HEK293 (cell line): ENCODE results near the gene ETNK2.
A peak's percentile ranks its signal among the peaks of the same experiment; 100 is the strongest.

Experiments
- CTCF ChIA-PET: fragments of 350-600 bp; formaldehyde crosslinking; extraction: SDS; loops from one replicate; lab custom pipeline; 2021; ENCODE audit warnings: antibody characterized with exemption; lab: Yijun Ruan, JAX
- POLR2A ChIA-PET: fragments of 300-600 bp; formaldehyde crosslinking; extraction: SDS; loops from one replicate; lab custom pipeline; 2020; ENCODE audit warnings: antibody characterized with exemption, inconsistent platforms; lab: Yijun Ruan, JAX
- H3K27ac ChIP-seq: fragments of 200-500 bp; sonication (Bioruptor generic); 2 replicates; pipeline ENCODE4 v1.5.1; 2014; ENCODE audit warnings: low read depth, low read length, control low read depth, inconsistent platforms; ENCODE audit errors: extremely low read depth
- H3K36me3 ChIP-seq, 2 experiments: fragments of 200-500 bp in 1 of 2; sonication (Bioruptor generic) in 1 of 2; 1 replicate in 1 of 2; 2 replicates in 1 of 2; pipeline ENCODE4 v1.5.1; 2014 to 2017; ENCODE audit warnings: inconsistent platforms in 2 of 2, low read length in 2 of 2; ENCODE audit not compliant: control insufficient read depth in 2 of 2, insufficient read depth in 1 of 2
- H3K4me1 ChIP-seq: fragments of 200-500 bp; sonication (Bioruptor generic); 2 replicates; pipeline ENCODE4 v1.5.1; 2014; ENCODE audit warnings: mild to moderate bottlenecking, low read length, inconsistent platforms; ENCODE audit not compliant: control insufficient read depth, insufficient read depth
- H3K4me3 ChIP-seq: 2 replicates; pipeline ENCODE4 v1.5.1; 2011; ENCODE audit warnings: low read depth, mild to moderate bottlenecking, control low read depth, low read length, moderate library complexity
- H3K9me3 ChIP-seq: fragments of 200-500 bp; sonication (Bioruptor generic); 2 replicates; pipeline ENCODE4 v1.5.1; 2014; ENCODE audit warnings: low read depth, low read length, inconsistent platforms; ENCODE audit not compliant: control insufficient read depth, insufficient read depth
- MZF1 ChIP-seq: fragments of 450-650 bp; formaldehyde crosslinking; IDR thresholded peaks from 2 replicates; pipeline ENCODE4 v1.5.1; 2017; ENCODE audit warnings: missing biosample characterization, missing genetic modification characterization, borderline replicate concordance
- ZBTB48 ChIP-seq: fragments of 450-650 bp; formaldehyde crosslinking; IDR thresholded peaks from 2 replicates; pipeline ENCODE4 v1.5.1; 2016; ENCODE audit warnings: missing biosample characterization, missing genetic modification characterization
- ZIC2 ChIP-seq: fragments of 450-650 bp; formaldehyde crosslinking; IDR thresholded peaks from 2 replicates; pipeline ENCODE4 v1.5.1; 2016; ENCODE audit warnings: missing biosample characterization, missing genetic modification characterization
- ZNF324 ChIP-seq: fragments of 450-650 bp; formaldehyde crosslinking; IDR thresholded peaks from 2 replicates; pipeline ENCODE4 v1.5.1; 2016; ENCODE audit warnings: missing biosample characterization, missing genetic modification characterization
- ZNF621 ChIP-seq: fragments of 450-650 bp; formaldehyde crosslinking; IDR thresholded peaks from 2 replicates; pipeline ENCODE4 v1.5.1; 2017; ENCODE audit warnings: missing biosample characterization, missing genetic modification characterization
- TF ChIP-seq, protein P1 (sequence below): fragments of 450-650 bp; formaldehyde crosslinking; IDR thresholded peaks from 2 replicates; pipeline ENCODE4 v1.5.1; 2017; ENCODE audit warnings: missing biosample characterization, mild to moderate bottlenecking, missing genetic modification characterization, moderate library complexity
- TF ChIP-seq, protein P2 (sequence below): fragments of 450-650 bp; formaldehyde crosslinking; IDR thresholded peaks from 2 replicates; pipeline ENCODE4 v1.5.1; 2016; ENCODE audit warnings: missing biosample characterization, missing genetic modification characterization, borderline replicate concordance

The ETNK2 gene

DNA sequence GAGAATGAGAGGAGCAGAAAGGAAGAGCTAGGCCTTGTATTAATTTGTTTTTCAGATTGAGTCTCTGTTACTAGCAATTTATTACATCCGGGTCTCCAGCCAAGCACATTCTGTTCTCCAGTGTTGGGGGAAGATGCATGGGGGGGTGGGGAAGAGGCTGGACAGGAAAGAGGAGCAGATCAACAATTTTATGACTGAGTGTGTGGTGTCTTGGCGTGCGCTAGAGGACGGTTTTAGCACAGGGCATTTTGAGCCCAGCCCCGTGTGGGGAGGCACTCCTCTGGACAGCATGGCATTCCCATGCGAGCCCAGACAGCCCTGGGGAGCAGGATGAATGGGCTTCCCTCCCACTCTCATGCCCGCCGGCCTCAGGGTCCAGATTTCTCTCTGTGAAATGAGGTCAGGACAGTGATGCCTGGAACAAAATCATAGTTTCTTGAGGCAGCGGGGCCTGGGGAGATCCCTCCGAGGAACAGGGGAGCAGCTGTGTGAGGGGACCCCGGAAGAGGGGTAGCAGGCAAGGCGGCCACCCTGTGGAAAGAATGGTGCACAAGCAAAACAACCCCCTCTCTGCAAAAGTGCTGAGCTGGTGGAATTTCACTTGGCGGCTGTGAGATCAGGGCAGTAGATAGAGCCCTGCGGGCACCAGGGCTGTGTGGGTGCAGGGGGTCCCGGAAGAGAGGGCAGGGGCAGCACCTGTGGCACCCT is 62.6 kb downstream of the ETNK2 start:
- TF ChIP-seq, protein P1, sequence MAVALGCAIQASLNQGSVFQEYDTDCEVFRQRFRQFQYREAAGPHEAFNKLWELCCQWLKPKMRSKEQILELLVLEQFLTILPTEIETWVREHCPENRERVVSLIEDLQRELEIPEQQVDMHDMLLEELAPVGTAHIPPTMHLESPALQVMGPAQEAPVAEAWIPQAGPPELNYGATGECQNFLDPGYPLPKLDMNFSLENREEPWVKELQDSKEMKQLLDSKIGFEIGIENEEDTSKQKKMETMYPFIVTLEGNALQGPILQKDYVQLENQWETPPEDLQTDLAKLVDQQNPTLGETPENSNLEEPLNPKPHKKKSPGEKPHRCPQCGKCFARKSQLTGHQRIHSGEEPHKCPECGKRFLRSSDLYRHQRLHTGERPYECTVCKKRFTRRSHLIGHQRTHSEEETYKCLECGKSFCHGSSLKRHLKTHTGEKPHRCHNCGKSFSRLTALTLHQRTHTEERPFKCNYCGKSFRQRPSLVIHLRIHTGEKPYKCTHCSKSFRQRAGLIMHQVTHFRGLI (tag by site-specific recombination) = no peak
- peak; percentile 91; the same call in 1 of the 2 replicates for TF ChIP-seq MZF1 (tag by site-specific recombination)
- H3K36me3 ChIP-seq = no peaks in the 10 kb centered on the region
- CTCF ChIA-PET = interaction anchor here (0.6 kb wide), 1 partner anchor 219 kb away, joined by 3 read pairs; no protein-coding TSS in a partner anchor
- POLR2A ChIA-PET = no interaction called here
- H3K27ac ChIP-seq = no peak overlapping the region
- no peaks in the 10 kb centered on the region for H3K9me3 ChIP-seq
- H3K4me3 ChIP-seq = no peak overlapping the region
- peaks cover 9% of the 10 kb centered on the region; the same call in 1 of the 2 replicates for H3K4me1 ChIP-seq

DNA sequence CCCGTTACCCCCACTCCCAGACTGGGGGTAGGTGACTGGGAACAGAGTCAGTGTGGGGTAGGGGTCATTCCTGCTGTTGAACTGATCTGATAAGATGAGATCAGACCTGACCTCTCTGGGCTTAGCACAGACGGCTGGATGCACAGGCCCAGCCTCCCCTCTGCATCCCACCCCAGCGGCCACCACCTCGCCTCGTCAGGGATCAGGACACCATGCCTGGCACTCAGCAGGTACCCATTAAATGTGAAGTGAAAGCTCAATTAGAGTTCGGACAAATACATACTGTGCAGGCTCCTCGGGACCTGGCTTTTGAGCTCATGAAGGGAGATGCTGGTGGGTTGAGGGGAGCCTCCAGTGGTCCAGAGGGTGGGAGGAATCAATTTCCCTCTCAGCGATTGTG is 63.2 kb downstream of the ETNK2 start:
- Histone ChIP-seq H3K27ac (no peak overlapping the region), H3K4me1 (peaks cover 12% of the 10 kb centered on the region; the same call in 1 of the 2 replicates), H3K9me3 (no peaks in the 10 kb centered on the region), H3K36me3 (no peaks in the 10 kb centered on the region), H3K4me3 (no peak overlapping the region)
- ChIA-PET POLR2A (no interaction called here), CTCF (interaction anchor here (0.6 kb wide), 1 partner anchor 219 kb away, joined by 3 read pairs; no protein-coding TSS in a partner anchor)
- TF ChIP-seq ZIC2 (peak; percentile 88), ZNF324 (tag by site-specific recombination) (no peak)

DNA sequence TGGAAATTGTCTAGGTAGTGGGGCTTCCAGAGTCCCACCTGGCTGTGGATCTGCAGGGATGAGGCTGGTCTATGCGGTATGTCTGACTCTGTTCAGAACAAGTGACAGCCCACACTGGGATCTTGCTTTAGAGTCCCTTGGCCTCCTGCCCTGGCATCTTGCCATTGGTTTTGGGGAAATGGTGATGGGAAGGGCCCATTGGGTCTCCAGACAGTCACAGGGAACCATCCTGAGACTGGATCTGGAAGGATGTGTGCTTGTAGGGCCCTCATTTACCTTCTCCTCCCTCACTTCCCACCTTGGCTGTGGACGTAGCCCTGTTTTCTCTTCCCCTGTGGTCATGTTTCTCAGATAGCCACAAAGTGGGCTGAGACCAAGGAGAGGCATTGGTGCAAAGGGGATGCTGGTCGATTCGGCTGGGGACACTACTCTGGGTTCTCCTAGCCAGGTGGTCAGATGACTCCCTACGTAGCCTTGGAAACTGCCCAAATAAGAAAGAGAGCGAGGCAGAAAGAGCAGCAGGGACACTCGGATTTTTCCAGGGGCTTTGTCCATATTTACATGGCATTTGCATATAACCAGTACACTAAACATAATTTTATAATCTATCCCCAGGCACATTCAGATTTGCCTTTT is 63.8 kb downstream of the ETNK2 start:
- TF ChIP-seq ZNF621 (tag by site-specific recombination) = no peak
- 0 out of 2 replicates have a peak, but pooled peaks have one; percentile 18 for TF ChIP-seq ZBTB48 (tag by site-specific recombination)
- TF ChIP-seq, protein P2, sequence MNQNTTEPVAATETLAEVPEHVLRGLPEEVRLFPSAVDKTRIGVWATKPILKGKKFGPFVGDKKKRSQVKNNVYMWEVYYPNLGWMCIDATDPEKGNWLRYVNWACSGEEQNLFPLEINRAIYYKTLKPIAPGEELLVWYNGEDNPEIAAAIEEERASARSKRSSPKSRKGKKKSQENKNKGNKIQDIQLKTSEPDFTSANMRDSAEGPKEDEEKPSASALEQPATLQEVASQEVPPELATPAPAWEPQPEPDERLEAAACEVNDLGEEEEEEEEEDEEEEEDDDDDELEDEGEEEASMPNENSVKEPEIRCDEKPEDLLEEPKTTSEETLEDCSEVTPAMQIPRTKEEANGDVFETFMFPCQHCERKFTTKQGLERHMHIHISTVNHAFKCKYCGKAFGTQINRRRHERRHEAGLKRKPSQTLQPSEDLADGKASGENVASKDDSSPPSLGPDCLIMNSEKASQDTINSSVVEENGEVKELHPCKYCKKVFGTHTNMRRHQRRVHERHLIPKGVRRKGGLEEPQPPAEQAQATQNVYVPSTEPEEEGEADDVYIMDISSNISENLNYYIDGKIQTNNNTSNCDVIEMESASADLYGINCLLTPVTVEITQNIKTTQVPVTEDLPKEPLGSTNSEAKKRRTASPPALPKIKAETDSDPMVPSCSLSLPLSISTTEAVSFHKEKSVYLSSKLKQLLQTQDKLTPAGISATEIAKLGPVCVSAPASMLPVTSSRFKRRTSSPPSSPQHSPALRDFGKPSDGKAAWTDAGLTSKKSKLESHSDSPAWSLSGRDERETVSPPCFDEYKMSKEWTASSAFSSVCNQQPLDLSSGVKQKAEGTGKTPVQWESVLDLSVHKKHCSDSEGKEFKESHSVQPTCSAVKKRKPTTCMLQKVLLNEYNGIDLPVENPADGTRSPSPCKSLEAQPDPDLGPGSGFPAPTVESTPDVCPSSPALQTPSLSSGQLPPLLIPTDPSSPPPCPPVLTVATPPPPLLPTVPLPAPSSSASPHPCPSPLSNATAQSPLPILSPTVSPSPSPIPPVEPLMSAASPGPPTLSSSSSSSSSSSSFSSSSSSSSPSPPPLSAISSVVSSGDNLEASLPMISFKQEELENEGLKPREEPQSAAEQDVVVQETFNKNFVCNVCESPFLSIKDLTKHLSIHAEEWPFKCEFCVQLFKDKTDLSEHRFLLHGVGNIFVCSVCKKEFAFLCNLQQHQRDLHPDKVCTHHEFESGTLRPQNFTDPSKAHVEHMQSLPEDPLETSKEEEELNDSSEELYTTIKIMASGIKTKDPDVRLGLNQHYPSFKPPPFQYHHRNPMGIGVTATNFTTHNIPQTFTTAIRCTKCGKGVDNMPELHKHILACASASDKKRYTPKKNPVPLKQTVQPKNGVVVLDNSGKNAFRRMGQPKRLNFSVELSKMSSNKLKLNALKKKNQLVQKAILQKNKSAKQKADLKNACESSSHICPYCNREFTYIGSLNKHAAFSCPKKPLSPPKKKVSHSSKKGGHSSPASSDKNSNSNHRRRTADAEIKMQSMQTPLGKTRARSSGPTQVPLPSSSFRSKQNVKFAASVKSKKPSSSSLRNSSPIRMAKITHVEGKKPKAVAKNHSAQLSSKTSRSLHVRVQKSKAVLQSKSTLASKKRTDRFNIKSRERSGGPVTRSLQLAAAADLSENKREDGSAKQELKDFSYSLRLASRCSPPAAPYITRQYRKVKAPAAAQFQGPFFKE = no peak
- no peaks in the 10 kb centered on the region for H3K9me3 ChIP-seq
- no peaks in the 10 kb centered on the region for H3K36me3 ChIP-seq
- CTCF ChIA-PET = no interaction called here
- POLR2A ChIA-PET = no interaction called here
- no peak overlapping the region for H3K4me3 ChIP-seq
- H3K27ac ChIP-seq = no peak overlapping the region
- H3K4me1 ChIP-seq = peaks cover 8% of the 10 kb centered on the region; the same call in 1 of the 2 replicates
